Gastrocnemius medialis (tissue), 4 donors: Measurements from ENCODE around the gene TWIST2. TPM values are rescaled to one million over a fixed set of nuclear protein-coding genes. Genes with fewer than 3 reads are reported as not detected.

Experiments used
- ATAC-seq, 2 donors: fragments of 150-250 bp; one replicate each; pipeline ENCODE4 v1.9.1; 2016
- DNase-seq, 2 donors: peaks; one replicate each; pipeline ENCODE4 v3.0.0-alpha.2; 2019
- H3K27ac ChIP-seq, 4 donors: fragments of 200-600 bp; sonication (generic); 1 replicate in 1 of 4; 2 replicates in 3 of 4; pipeline ENCODE4 v1.5.1; 2016 to 2018; ENCODE audit warnings: mild to moderate bottlenecking in 2 of 4, moderate library complexity in 1 of 4
- H3K27me3 ChIP-seq, 3 donors: fragments of 200-600 bp; sonication (generic) in 2 of 3; 1 replicate in 1 of 3; 2 replicates in 2 of 3; pipeline versions ENCODE4 v1.5.1 to v1.6.0; 2016 to 2019; ENCODE audit warnings: mild to moderate bottlenecking in 1 of 3, moderate library complexity in 1 of 3
- H3K36me3 ChIP-seq, 2 donors: fragments of 200-600 bp; sonication (generic) in 1 of 2; one replicate each; pipeline ENCODE4 v1.5.1; 2017 to 2018
- H3K4me1 ChIP-seq, 2 donors: fragments of 200-600 bp; sonication (generic) in 1 of 2; one replicate each; pipeline ENCODE4 v1.5.1; 2016 to 2017; ENCODE audit warnings: mild to moderate bottlenecking in 2 of 2
- H3K4me3 ChIP-seq, 4 donors: fragments of 200-600 bp; sonication (generic) in 3 of 4; 1 replicate in 1 of 4; 2 replicates in 3 of 4; pipeline ENCODE4 v1.5.1; 2016 to 2019; ENCODE audit warnings: mild to moderate bottlenecking in 2 of 4
- H3K9me3 ChIP-seq, 3 donors: fragments of 200-600 bp; sonication (generic) in 2 of 3; 1 replicate in 1 of 3; 2 replicates in 2 of 3; pipeline ENCODE4 v1.5.1; 2016 to 2019
- CTCF ChIP-seq, 5 experiments: fragments of 450-650 bp in 3 of 5; fragments of 200-600 bp in 2 of 5; sonication (generic) in 2 of 5; IDR thresholded peaks in 4 of 5; conservative IDR thresholded peaks in 1 of 5; 1 replicate in 4 of 5; 2 replicates in 1 of 5; pipeline ENCODE4 v1.5.1; 2016 to 2019; ENCODE audit warnings: antibody characterized with exemption in 5 of 5, mild to moderate bottlenecking in 3 of 5, moderate library complexity in 3 of 5
- POLR2A ChIP-seq, 2 donors: fragments of 450-650 bp; IDR thresholded peaks; one replicate each; pipeline ENCODE4 v1.6.1; 2017; ENCODE audit warnings: antibody characterized with exemption in 2 of 2, mild to moderate bottlenecking in 2 of 2, moderate library complexity in 2 of 2
- in situ Hi-C, 4 donors: fragments of 200-750 bp; cut with MboI; loops; one replicate each; pipeline versions ENCODE4 v1.15.0 to v1.8.0; 2017; ENCODE audit warnings: low sequenced_read_pairs in 4 of 4
- intact Hi-C: fragments of 100-400 bp; cut with DNase I; formaldehyde crosslinking; loops from one replicate; pipeline ENCODE4 v1.15.1; 2023; ENCODE audit warnings: low total_unique reads
- total RNA-seq, 4 donors: library from RNA; depleted of rRNA; stranded (reverse); fragments of >200 nt; gene quantifications; one replicate each; pipeline versions ENCODE4 v1.1.0 to v1.2.3, GENCODE V29; 2016

Gene TWIST2
- total RNA-seq, 4 donors from 2014 or later, result 1.9 to 9.3 (median 2.2) TPM

GRCh38 chr2:238868616-238869292, 20.9 kb downstream of the TWIST2 start:
- no peak overlapping the region for H3K4me3 ChIP-seq
- intact Hi-C loops, result no loop called here
- H3K27ac ChIP-seq, result peak overlapping the region; percentile 34 to 65 (median 56)
- H3K36me3 ChIP-seq, result no peaks in the 10 kb centered on the region
- peak; percentile 81 to 89 for ATAC-seq
- H3K4me1 ChIP-seq, result peaks cover 4 to 20% of the 10 kb centered on the region in 2 donors
- peaks cover 0 to 8% (median 0%) of the 10 kb centered on the region in 3 donors for H3K27me3 ChIP-seq
- in situ Hi-C loops, result no loop called here
- no peaks in the 10 kb centered on the region for H3K9me3 ChIP-seq
- TF ChIP-seq POLR2A (IDR thresholded peaks at IDR 0.05) (no peak), CTCF (IDR thresholded peaks at IDR 0.05 in 4 of 5, conservative IDR thresholded peaks at IDR 0.05 in 1 of 5) (no peak)
- DNase-seq, result peak; percentile 70 to 78

GRCh38 chr2:238869293-238870124, 21.6 kb downstream of the TWIST2 start:
- peak overlapping the region; percentile 34 to 65 (median 56) for H3K27ac ChIP-seq
- H3K27me3 ChIP-seq, result peaks cover 0 to 8% (median 0%) of the 10 kb centered on the region in 3 donors
- no peaks in the 10 kb centered on the region for H3K9me3 ChIP-seq
- peaks cover 4 to 20% of the 10 kb centered on the region in 2 donors for H3K4me1 ChIP-seq
- H3K4me3 ChIP-seq, result no peak overlapping the region
- DNase-seq (no peak), ATAC-seq (no peak)
- TF ChIP-seq CTCF (IDR thresholded peaks at IDR 0.05 in 4 of 5, conservative IDR thresholded peaks at IDR 0.05 in 1 of 5) (no peak), POLR2A (IDR thresholded peaks at IDR 0.05) (no peak)
- in situ Hi-C loops, result no loop called here
- intact Hi-C loops, result no loop called here
- no peaks in the 10 kb centered on the region for H3K36me3 ChIP-seq

- no peak overlapping the region for H3K27ac ChIP-seq
- no peak for TF ChIP-seq POLR2A (IDR thresholded peaks at IDR 0.05)
- TF ChIP-seq CTCF (IDR thresholded peaks at IDR 0.05 in 4 of 5, conservative IDR thresholded peaks at IDR 0.05 in 1 of 5), result no peak
- H3K9me3 ChIP-seq, result no peaks in the 10 kb centered on the region
- peaks cover 0 to 9% (median 0%) of the 10 kb centered on the region in 3 donors for H3K27me3 ChIP-seq
- ATAC-seq, result no peak
- H3K4me1 ChIP-seq, result peaks cover 4 to 16% of the 10 kb centered on the region in 2 donors
- in situ Hi-C loops (no loop called here), intact Hi-C loops (no loop called here)
- no peak for DNase-seq
- no peak overlapping the region for H3K4me3 ChIP-seq
- no peaks in the 10 kb centered on the region for H3K36me3 ChIP-seq
Measured at GRCh38 chr2:238870261-238870660, 22.4 kb downstream of the TWIST2 start.

- no peak for DNase-seq
- in situ Hi-C loops, result no loop called here
Measured at GRCh38 chr2:238872026-238872425, 24.1 kb downstream of the TWIST2 start.

More at GRCh38 chr2:238872026-238872425, 24.1 kb downstream of the TWIST2 start:
- no peak overlapping the region for H3K27ac ChIP-seq
- intact Hi-C loops, result no loop called here
- no peak overlapping the region for H3K4me3 ChIP-seq
- no peaks in the 10 kb centered on the region for H3K36me3 ChIP-seq
- ATAC-seq, result no peak
- peaks cover 4 to 16% of the 10 kb centered on the region in 2 donors for H3K4me1 ChIP-seq
- H3K27me3 ChIP-seq, result peaks cover 0 to 16% (median 0%) of the 10 kb centered on the region in 3 donors
- TF ChIP-seq POLR2A (IDR thresholded peaks at IDR 0.05) (no peak), CTCF (IDR thresholded peaks at IDR 0.05 in 4 of 5, conservative IDR thresholded peaks at IDR 0.05 in 1 of 5) (no peak)
- H3K9me3 ChIP-seq, result no peaks in the 10 kb centered on the region
